Astrocyte (in vitro differentiated cells and primary cell): Measurements from ENCODE around the gene SMAD9. TPM values are rescaled to one million over a fixed set of nuclear protein-coding genes. Genes with fewer than 3 reads are reported as not detected.
A peak's percentile ranks its signal among the peaks of the same experiment; 100 is the strongest.

ENCODE experiments used
- DNase-seq: peaks from one replicate; pipeline ENCODE4 v3.0.0-alpha.2; 2010; ENCODE audit warnings: low read depth
- FAIRE-seq: peaks from 2 replicates; lab custom pipeline; 2011; peaks lifted over from hg19 to GRCh38; lab: Jason Lieb, UNC
- H2AFZ ChIP-seq: 2 replicates; pipeline ENCODE4 v1.6.0; 2012; ENCODE audit warnings: low read depth, low read length, inconsistent platforms
- H3K27ac ChIP-seq: 2 replicates; pipeline ENCODE4 v1.5.1; 2011; ENCODE audit warnings: low read depth, low read length, inconsistent platforms
- H3K27me3 ChIP-seq: 2 replicates; pipeline ENCODE4 v1.6.0; 2011; ENCODE audit warnings: low read length, inconsistent platforms; ENCODE audit not compliant: insufficient read depth
- H3K36me3 ChIP-seq: 2 replicates; pipeline ENCODE4 v1.5.1; 2011; ENCODE audit warnings: low read length, inconsistent platforms; ENCODE audit not compliant: insufficient read depth
- H3K4me1 ChIP-seq: 2 replicates; pipeline ENCODE4 v1.5.1; 2011; ENCODE audit warnings: low read length, inconsistent platforms; ENCODE audit not compliant: insufficient read depth
- H3K4me2 ChIP-seq: 2 replicates; pipeline ENCODE4 v1.6.0; 2012; ENCODE audit warnings: low read length, inconsistent platforms
- H3K4me3 ChIP-seq: 2 replicates; pipeline ENCODE4 v1.5.1; 2011; ENCODE audit warnings: low read depth, mild to moderate bottlenecking, low read length, inconsistent platforms; ENCODE audit not compliant: insufficient read depth
- H3K79me2 ChIP-seq: 2 replicates; pipeline ENCODE4 v1.6.0; 2012; ENCODE audit warnings: mild to moderate bottlenecking, low read length, inconsistent platforms; ENCODE audit not compliant: insufficient read depth
- H3K9ac ChIP-seq: 2 replicates; pipeline ENCODE4 v1.6.0; 2012; ENCODE audit warnings: mild to moderate bottlenecking, low read length, inconsistent platforms
- H3K9me3 ChIP-seq: 2 replicates; pipeline ENCODE4 v1.5.1; 2012; ENCODE audit warnings: low read depth, mild to moderate bottlenecking, low read length, inconsistent platforms; ENCODE audit not compliant: insufficient read depth
- H4K20me1 ChIP-seq: 2 replicates; pipeline ENCODE4 v1.6.0; 2012; ENCODE audit warnings: low read length, inconsistent platforms; ENCODE audit not compliant: insufficient read depth
- H3K27ac Mint-ChIP-seq: one replicate; pipeline ENCODE4 v1.8.0; 2021; ENCODE audit warnings: mild to moderate bottlenecking, mixed read lengths; ENCODE audit not compliant: unreplicated experiment
- H3K27me3 Mint-ChIP-seq: one replicate; pipeline ENCODE4 v1.8.0; 2021; ENCODE audit warnings: low read depth, mixed read lengths; ENCODE audit not compliant: unreplicated experiment
- H3K36me3 Mint-ChIP-seq: one replicate; pipeline ENCODE4 v1.8.0; 2021; ENCODE audit warnings: low read depth, mixed read lengths; ENCODE audit not compliant: unreplicated experiment
- H3K4me1 Mint-ChIP-seq: one replicate; pipeline ENCODE4 v1.8.0; 2021; ENCODE audit warnings: low read depth, mixed read lengths; ENCODE audit not compliant: unreplicated experiment
- H3K4me3 Mint-ChIP-seq: one replicate; pipeline ENCODE4 v1.8.0; 2021; ENCODE audit warnings: mild to moderate bottlenecking, moderate library complexity, mixed read lengths; ENCODE audit not compliant: unreplicated experiment
- H3K9me3 Mint-ChIP-seq: one replicate; pipeline ENCODE4 v1.8.0; 2021; ENCODE audit warnings: mild to moderate bottlenecking, mixed read lengths; ENCODE audit not compliant: unreplicated experiment
- EZH2 ChIP-seq: IDR thresholded peaks from 2 replicates; pipeline ENCODE4 v1.6.1; 2012; ENCODE audit warnings: mild to moderate bottlenecking, low read length, inconsistent platforms; ENCODE audit not compliant: insufficient read depth
- total RNA-seq: library from RNA; stranded (reverse); gene quantifications from 2 replicates; pipeline ENCODE4 v1.2.1, GENCODE V29; 2021
- TF ChIP-seq, protein P1 (sequence below): IDR thresholded peaks from 2 replicates; pipeline ENCODE4 v1.5.1; 2011; ENCODE audit warnings: low read depth, mild to moderate bottlenecking, inconsistent platforms, low read length, moderate library complexity; ENCODE audit not compliant: insufficient read depth

The SMAD9 gene
- total RNA-seq, 1 donor from 2014 or later = 2.8 TPM

DNA sequence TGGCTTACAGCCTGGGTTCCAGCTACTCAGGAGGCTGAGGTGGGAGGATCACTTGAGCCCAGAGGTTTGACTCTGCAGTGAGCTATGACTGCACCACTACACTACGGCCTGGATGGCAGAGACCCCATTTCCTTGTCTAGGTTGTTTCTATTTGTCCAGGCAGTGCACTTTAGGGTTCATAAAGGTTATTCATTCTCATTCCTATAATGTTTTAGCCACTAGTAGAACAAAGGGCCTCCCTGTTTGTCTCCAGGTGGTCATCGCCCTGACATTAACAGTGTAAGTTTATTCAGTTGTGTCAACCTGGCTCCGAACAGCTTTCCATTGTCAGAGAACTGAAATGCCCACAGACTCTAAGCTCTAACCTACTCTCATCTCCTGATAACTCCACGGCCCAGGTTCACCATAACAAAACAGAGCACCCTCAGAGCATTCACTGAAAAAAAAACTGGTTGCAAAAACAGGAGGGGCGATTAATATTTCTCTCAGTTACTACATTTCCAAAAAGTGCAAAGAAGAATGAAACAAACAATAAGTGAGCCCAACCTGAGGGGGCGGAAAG, 37.1 kb downstream of the SMAD9 start:
- Histone ChIP-seq H3K4me2 (no peak overlapping the region), H4K20me1 (no peaks in the 10 kb centered on the region), H3K4me3 (no peak overlapping the region), H3K27ac (no peak overlapping the region), H3K27me3 (no peaks in the 10 kb centered on the region), H3K4me1 (no peaks in the 10 kb centered on the region), H2AFZ (no peak overlapping the region), H3K36me3 (no peaks in the 10 kb centered on the region), H3K9me3 (no peaks in the 10 kb centered on the region), H3K9ac (no peak overlapping the region), H3K79me2 (no peaks in the 10 kb centered on the region)
- H3K27me3 Mint-ChIP-seq = peaks cover 5% of the 10 kb centered on the region
- peaks cover 1% of the 10 kb centered on the region for H3K36me3 Mint-ChIP-seq
- FAIRE-seq = no peak
- DNase-seq = no peak
- H3K4me1 Mint-ChIP-seq = peaks cover 9% of the 10 kb centered on the region
- H3K4me3 Mint-ChIP-seq = no peak overlapping the region
- H3K27ac Mint-ChIP-seq = no peak overlapping the region
- H3K9me3 Mint-ChIP-seq = no peaks in the 10 kb centered on the region
- TF ChIP-seq, protein P1, sequence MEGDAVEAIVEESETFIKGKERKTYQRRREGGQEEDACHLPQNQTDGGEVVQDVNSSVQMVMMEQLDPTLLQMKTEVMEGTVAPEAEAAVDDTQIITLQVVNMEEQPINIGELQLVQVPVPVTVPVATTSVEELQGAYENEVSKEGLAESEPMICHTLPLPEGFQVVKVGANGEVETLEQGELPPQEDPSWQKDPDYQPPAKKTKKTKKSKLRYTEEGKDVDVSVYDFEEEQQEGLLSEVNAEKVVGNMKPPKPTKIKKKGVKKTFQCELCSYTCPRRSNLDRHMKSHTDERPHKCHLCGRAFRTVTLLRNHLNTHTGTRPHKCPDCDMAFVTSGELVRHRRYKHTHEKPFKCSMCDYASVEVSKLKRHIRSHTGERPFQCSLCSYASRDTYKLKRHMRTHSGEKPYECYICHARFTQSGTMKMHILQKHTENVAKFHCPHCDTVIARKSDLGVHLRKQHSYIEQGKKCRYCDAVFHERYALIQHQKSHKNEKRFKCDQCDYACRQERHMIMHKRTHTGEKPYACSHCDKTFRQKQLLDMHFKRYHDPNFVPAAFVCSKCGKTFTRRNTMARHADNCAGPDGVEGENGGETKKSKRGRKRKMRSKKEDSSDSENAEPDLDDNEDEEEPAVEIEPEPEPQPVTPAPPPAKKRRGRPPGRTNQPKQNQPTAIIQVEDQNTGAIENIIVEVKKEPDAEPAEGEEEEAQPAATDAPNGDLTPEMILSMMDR = no peak
- no peak for TF ChIP-seq EZH2

DNA sequence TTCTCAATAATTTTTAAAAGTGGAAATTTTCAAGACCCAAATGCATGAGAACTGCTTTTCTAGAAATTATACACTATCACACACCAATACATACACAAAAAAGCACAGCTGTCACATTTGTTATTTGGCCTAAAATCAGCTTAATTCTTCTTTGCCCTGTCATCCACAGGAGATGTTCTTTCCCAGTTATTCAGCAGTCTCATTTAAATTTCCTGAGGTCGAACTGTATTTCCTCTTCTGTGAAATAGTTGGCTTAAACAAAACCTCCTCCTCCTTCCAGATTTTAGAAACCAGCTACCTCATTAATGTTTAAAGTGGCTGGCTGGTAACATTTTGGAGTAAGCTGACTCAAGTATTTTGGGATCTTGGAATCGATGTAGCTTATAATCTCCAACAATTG, 39.1 kb downstream of the SMAD9 start:
- H3K4me1 ChIP-seq = no peaks in the 10 kb centered on the region
- H3K9me3 ChIP-seq = no peaks in the 10 kb centered on the region
- no peaks in the 10 kb centered on the region for H3K36me3 ChIP-seq
- Mint-ChIP-seq H3K9me3 (no peaks in the 10 kb centered on the region), H3K4me3 (no peak overlapping the region), H3K4me1 (peaks cover 9% of the 10 kb centered on the region), H3K27ac (no peak overlapping the region), H3K27me3 (no peaks in the 10 kb centered on the region), H3K36me3 (peaks cover 1% of the 10 kb centered on the region)
- TF ChIP-seq EZH2 = no peak
- TF ChIP-seq, protein P1 = no peak
- H4K20me1 ChIP-seq = no peaks in the 10 kb centered on the region
- no peaks in the 10 kb centered on the region for H3K27me3 ChIP-seq
- no peak overlapping the region for H3K27ac ChIP-seq
- no peak overlapping the region for H3K9ac ChIP-seq
- DNase-seq = no peak
- no peak overlapping the region for H2AFZ ChIP-seq
- peak; percentile 54 for FAIRE-seq
- no peaks in the 10 kb centered on the region for H3K79me2 ChIP-seq
- H3K4me2 ChIP-seq = no peak overlapping the region
- no peak overlapping the region for H3K4me3 ChIP-seq

DNA sequence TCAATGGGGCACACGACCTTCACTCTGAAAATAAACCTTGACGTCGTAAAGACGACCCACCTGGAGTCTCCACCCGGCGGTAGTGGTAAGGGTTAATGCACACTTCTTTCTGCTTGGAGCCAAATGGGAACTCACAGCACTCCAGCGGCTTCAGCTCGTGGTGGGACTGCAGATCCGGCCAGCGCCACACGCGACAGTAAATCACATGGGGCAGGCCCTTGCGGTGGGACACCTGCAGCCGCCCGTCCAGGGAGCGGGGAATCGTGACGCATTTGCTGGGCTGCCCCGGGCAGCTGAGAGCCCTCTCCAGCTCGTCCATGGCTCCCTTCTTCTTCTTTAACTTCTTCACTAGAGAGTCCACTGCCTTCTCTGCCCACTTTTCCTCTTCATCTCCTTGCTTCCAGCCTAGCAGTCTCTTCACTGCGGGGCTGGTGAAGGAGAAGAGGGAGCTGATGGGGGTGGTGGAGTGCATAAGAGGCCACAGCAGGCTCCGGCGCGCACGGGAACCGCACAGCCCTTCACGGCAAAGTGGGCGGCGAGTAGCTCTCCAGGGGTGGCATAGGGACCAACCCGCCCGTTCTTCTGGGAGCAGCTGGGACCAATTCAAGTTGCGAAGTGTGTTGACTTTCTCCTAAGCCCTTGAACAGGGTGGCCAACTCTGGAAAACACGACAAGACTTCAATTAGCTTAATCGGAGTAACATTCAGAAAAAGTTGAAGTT, 40.7 kb downstream of the SMAD9 start:
- DNase-seq (no peak), FAIRE-seq (no peak)
- Histone ChIP-seq H3K9me3 (no peaks in the 10 kb centered on the region), H3K36me3 (no peaks in the 10 kb centered on the region), H2AFZ (no peak overlapping the region), H3K9ac (no peak overlapping the region), H3K4me2 (no peak overlapping the region), H3K27ac (no peak overlapping the region), H3K4me1 (no peaks in the 10 kb centered on the region), H3K27me3 (no peaks in the 10 kb centered on the region), H3K79me2 (no peaks in the 10 kb centered on the region), H4K20me1 (no peaks in the 10 kb centered on the region), H3K4me3 (no peak overlapping the region)
- H3K4me1 Mint-ChIP-seq = peaks cover 9% of the 10 kb centered on the region
- H3K4me3 Mint-ChIP-seq = no peak overlapping the region
- H3K9me3 Mint-ChIP-seq = no peaks in the 10 kb centered on the region
- H3K36me3 Mint-ChIP-seq = peaks cover 1% of the 10 kb centered on the region
- TF ChIP-seq, protein P1 = no peak
- TF ChIP-seq EZH2 = no peak
- no peak overlapping the region for H3K27ac Mint-ChIP-seq
- no peaks in the 10 kb centered on the region for H3K27me3 Mint-ChIP-seq
